Measurements from ENCODE around the gene TTC28.

TTC28 gene

DNA sequence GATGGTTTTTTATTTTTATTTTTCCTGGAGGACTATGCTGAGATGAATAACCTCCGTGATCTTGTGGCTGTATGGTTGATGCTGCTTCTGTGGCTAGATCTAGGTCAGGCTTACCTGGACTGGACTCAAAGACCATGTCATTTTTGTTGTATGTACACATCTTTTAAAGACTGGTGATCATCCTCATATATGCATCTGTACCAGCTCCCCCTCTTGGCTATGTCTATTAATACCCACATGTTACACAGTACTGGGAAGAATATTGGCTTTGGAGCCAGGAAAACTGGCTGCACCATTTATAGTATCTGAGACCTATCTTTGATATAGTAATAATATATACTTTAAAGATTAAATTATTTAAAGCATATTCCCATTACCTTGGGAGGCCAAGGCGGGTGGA, 742.2 kb downstream of the TTC28 start:
- no peak for DNase-seq

GRCh38 chr22:27935897-27936296, 743.7 kb downstream of the TTC28 start:
- no peak for DNase-seq

- DNase-seq = no peak
These were observed 745.6 kb downstream of the TTC28 start for GRCh38 chr22:27934069-27934468.

- no peak for DNase-seq
These were observed 746.3 kb downstream of the TTC28 start for GRCh38 chr22:27933186-27933983.

GRCh38 chr22:27930331-27931060, 749.1 kb downstream of the TTC28 start:
- DNase-seq = no peak
